ENCODE measurements around the gene DPY30. TPM values are rescaled to one million over a fixed set of nuclear protein-coding genes. Genes with fewer than 3 reads are reported as not detected.
"Not testable (repeated sequence)": the region's sequence is repeated elsewhere in the genome, so short reads cannot be mapped to it uniquely, and the experiment has no call there.

Gene DPY30
- total RNA-seq, 3 donors from 2014 or later: 65.0 to 70.0 (median 66.1) TPM

DNA sequence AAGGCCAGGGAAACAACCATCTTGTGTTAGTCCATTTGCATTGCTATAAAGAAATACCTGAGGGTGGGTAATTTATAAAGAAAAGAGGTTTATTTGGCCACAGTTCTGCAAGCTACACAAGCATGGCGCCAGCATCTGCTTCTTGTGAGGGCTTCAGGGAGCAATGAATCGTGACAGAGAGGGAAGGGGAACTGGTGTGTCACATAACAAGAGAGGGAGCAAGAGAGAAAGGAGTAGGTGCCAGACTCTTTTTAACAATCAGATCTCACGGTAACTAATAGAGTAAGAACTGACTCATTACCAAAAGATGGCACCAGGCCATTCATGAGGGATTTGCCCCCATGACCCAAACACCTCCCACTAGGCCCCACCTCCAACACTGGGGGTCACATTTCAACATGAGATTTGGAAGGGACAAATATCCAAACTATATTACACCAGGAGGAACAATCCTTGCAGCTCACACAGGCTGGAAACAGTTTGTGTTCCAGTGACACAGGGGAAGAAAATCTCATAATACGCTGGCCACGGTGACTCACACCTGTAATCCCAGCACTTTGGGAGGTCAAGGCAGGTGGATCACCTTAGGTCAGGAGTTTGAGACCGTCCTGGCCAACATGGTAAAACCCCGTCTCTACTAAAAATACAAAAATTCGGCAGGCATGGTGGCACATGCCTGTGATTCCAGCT is 5.3 kb downstream of the DPY30 start:
- H3K4me1 Mint-ChIP-seq (ENCODE audit: low read depth): peaks cover 29% of the 10 kb centered on the region
- not testable (repeated sequence) for H3K9me3 Mint-ChIP-seq; H3K27me3 Mint-ChIP-seq (ENCODE audit: low read depth); DNase-seq; H3K4me3 Mint-ChIP-seq; ATAC-seq
- peaks cover 11% of the 10 kb centered on the region for H3K36me3 Mint-ChIP-seq (ENCODE audit: insufficient read depth)

DNA sequence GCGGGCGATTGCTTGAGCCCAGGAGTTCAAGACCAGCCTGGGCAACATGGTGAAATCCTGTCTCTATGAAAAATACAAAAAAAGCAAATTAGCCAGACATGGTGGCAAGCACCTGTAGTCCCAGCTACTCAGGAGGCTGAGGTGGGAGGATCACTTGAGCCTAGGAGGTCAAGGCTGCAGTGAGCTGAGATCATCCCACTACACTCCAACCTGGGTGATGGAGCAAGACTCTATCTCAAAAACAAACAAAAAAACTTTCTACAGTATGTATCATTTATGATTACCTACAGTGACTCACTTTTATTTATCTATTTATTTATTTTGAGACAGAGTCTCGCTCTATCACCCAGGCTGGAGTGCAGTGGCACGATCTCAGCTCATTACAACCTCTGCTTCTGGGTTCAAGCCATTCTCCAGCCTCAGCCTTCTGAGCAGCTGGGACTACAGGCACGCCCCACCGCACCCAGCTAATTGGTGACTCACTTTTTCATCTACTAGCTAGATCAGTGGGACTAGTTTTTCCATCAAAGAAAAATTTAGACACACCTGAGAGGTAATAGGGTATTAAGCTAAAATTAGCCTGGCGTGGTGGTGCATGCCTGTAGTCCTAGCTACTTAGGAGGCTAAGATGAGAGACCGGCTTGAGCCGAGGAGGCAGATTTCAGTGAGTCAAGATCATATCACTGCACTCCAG is 20.7 kb downstream of the DPY30 start:
- ATAC-seq; H3K4me1 Mint-ChIP-seq (ENCODE audit: low read depth); H3K27me3 Mint-ChIP-seq (ENCODE audit: low read depth); DNase-seq; H3K4me3 Mint-ChIP-seq; H3K9me3 Mint-ChIP-seq: not testable (repeated sequence)
- H3K36me3 Mint-ChIP-seq (ENCODE audit: insufficient read depth): peaks cover 19% of the 10 kb centered on the region

- no peak for ATAC-seq
- no peak overlapping the region for H3K4me3 Mint-ChIP-seq
- no peaks in the 10 kb centered on the region for H3K27me3 Mint-ChIP-seq (ENCODE audit: low read depth)
- no peaks in the 10 kb centered on the region for H3K9me3 Mint-ChIP-seq
- peaks cover 25% of the 10 kb centered on the region for H3K4me1 Mint-ChIP-seq (ENCODE audit: low read depth)
- no peak for DNase-seq
- peaks cover 12% of the 10 kb centered on the region for H3K36me3 Mint-ChIP-seq (ENCODE audit: insufficient read depth)
Measured at GRCh38 chr2:32012872-32013271, 26.7 kb downstream of the DPY30 start.

- no peaks in the 10 kb centered on the region for H3K9me3 Mint-ChIP-seq
- ATAC-seq (no peak), DNase-seq (no peak)
- H3K4me1 Mint-ChIP-seq (ENCODE audit: low read depth): peaks cover 34% of the 10 kb centered on the region
- H3K27me3 Mint-ChIP-seq (ENCODE audit: low read depth): no peaks in the 10 kb centered on the region
- H3K36me3 Mint-ChIP-seq (ENCODE audit: insufficient read depth): peaks cover 8% of the 10 kb centered on the region
- H3K4me3 Mint-ChIP-seq: peak overlapping the region; percentile 89
Measured at GRCh38 chr2:32011485-32011960, 28.1 kb downstream of the DPY30 start.

- ATAC-seq (peak; percentile 75 to 78), DNase-seq (peak; percentile 86)
- H3K36me3 Mint-ChIP-seq (ENCODE audit: insufficient read depth): peaks cover 5% of the 10 kb centered on the region
- H3K4me1 Mint-ChIP-seq (ENCODE audit: low read depth): peaks cover 40% of the 10 kb centered on the region
- peak within 1 kb of the TSS; percentile 89 for H3K4me3 Mint-ChIP-seq
- no peaks in the 10 kb centered on the region for H3K9me3 Mint-ChIP-seq
- no peaks in the 10 kb centered on the region for H3K27me3 Mint-ChIP-seq (ENCODE audit: low read depth)
Measured at GRCh38 chr2:32010670-32011484, 28.7 kb downstream of the DPY30 start, which contains the start of gene MEMO1. Gene MEMO1 (minus strand): TSS chr2:32011008. CDS start chr2:32010247, 761 bp downstream.

GRCh38 chr2:32010280-32010669 is 29.3 kb downstream of the DPY30 start:
- peak overlapping the region; percentile 56 for H3K4me3 Mint-ChIP-seq
- peaks cover 11% of the 10 kb centered on the region for H3K36me3 Mint-ChIP-seq (ENCODE audit: insufficient read depth)
- peak; percentile 81 to 82 for ATAC-seq
- not testable (repeated sequence) for H3K9me3 Mint-ChIP-seq; H3K27me3 Mint-ChIP-seq (ENCODE audit: low read depth)
- H3K4me1 Mint-ChIP-seq (ENCODE audit: low read depth): peaks cover 46% of the 10 kb centered on the region
- peak; percentile 57 for DNase-seq

GRCh38 chr2:32009516-32010256 is 29.9 kb downstream of the DPY30 start:
- H3K36me3 Mint-ChIP-seq (ENCODE audit: insufficient read depth): peaks cover 12% of the 10 kb centered on the region
- H3K9me3 Mint-ChIP-seq: no peaks in the 10 kb centered on the region
- H3K27me3 Mint-ChIP-seq (ENCODE audit: low read depth): no peaks in the 10 kb centered on the region

DNA sequence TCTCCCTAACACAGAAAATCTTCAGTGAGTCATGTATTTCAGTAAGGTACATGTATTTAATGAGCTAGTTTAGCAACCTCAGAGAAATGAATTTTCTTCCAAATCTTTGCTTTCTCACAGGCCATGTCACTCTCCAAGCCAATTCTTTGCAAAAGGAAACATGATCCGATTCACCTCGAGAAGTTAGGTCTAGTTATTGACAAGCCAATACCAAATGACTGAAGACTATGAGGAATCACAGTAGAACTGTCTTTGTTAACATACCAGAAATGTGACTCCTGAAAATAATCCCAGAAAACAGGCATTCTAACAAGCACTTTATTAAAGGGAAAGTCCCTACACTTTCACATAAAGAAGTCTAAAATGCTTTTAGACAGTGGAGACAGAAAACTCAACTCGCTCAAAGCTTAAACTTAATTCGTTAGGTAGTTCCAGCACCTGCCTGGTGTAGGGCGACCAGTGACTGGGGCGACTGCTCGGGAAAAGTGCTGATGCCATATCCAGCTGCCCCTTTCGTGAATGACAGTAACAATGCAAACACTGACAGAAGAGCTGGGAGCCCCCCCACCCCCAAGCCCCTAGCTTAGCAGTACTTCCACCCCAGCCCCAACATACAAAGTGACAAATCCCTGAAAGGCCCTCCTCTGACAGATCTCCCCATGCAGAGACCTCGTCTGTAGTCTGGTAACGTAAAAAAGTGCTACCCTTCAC is 30.6 kb downstream of the DPY30 start:
- ATAC-seq (no peak), DNase-seq (no peak)
- H3K36me3 Mint-ChIP-seq (ENCODE audit: insufficient read depth): peaks cover 12% of the 10 kb centered on the region
- H3K4me3 Mint-ChIP-seq: peak overlapping the region; percentile 97
- H3K9me3 Mint-ChIP-seq: no peaks in the 10 kb centered on the region
- peaks cover 56% of the 10 kb centered on the region for H3K4me1 Mint-ChIP-seq (ENCODE audit: low read depth)
- H3K27me3 Mint-ChIP-seq (ENCODE audit: low read depth): no peaks in the 10 kb centered on the region

More at GRCh38 chr2:32009516-32010256, 29.9 kb downstream of the DPY30 start:
- Mint-ChIP-seq H3K4me3 (peak overlapping the region; percentile 97), H3K4me1 (ENCODE audit: low read depth) (peaks cover 52% of the 10 kb centered on the region)
- DNase-seq (peak; percentile 27), ATAC-seq (peak; percentile 11)

- peaks cover 13% of the 10 kb centered on the region for H3K36me3 Mint-ChIP-seq (ENCODE audit: insufficient read depth)
- H3K9me3 Mint-ChIP-seq: no peaks in the 10 kb centered on the region
- H3K27me3 Mint-ChIP-seq (ENCODE audit: low read depth): no peaks in the 10 kb centered on the region
- H3K4me1 Mint-ChIP-seq (ENCODE audit: low read depth): peaks cover 57% of the 10 kb centered on the region
- no peak overlapping the region for H3K4me3 Mint-ChIP-seq
- DNase-seq (no peak), ATAC-seq (no peak)
Measured at GRCh38 chr2:32007121-32007391, 32.5 kb downstream of the DPY30 start.

GRCh38 chr2:32005371-32005976 is 34.1 kb downstream of the DPY30 start:
- ATAC-seq (no peak), DNase-seq (no peak)
- Mint-ChIP-seq H3K9me3 (no peaks in the 10 kb centered on the region), H3K4me3 (no peak overlapping the region), H3K27me3 (ENCODE audit: low read depth) (no peaks in the 10 kb centered on the region), H3K36me3 (ENCODE audit: insufficient read depth) (peaks cover 15% of the 10 kb centered on the region), H3K4me1 (ENCODE audit: low read depth) (peaks cover 54% of the 10 kb centered on the region)

- H3K36me3 Mint-ChIP-seq (ENCODE audit: insufficient read depth): peaks cover 17% of the 10 kb centered on the region
Measured at GRCh38 chr2:32003791-32004190, 35.8 kb downstream of the DPY30 start.

GRCh38 chr2:32002406-32002805 is 37.2 kb downstream of the DPY30 start:
- ATAC-seq: no peak
- DNase-seq: no peak
- Mint-ChIP-seq H3K9me3 (no peaks in the 10 kb centered on the region), H3K36me3 (ENCODE audit: insufficient read depth) (peaks cover 17% of the 10 kb centered on the region), H3K27me3 (ENCODE audit: low read depth) (no peaks in the 10 kb centered on the region), H3K4me1 (ENCODE audit: low read depth) (peaks cover 58% of the 10 kb centered on the region), H3K4me3 (no peak overlapping the region)

More at GRCh38 chr2:32003791-32004190, 35.8 kb downstream of the DPY30 start:
- H3K27me3 Mint-ChIP-seq (ENCODE audit: low read depth): no peaks in the 10 kb centered on the region
- H3K9me3 Mint-ChIP-seq: no peaks in the 10 kb centered on the region
- H3K4me1 Mint-ChIP-seq (ENCODE audit: low read depth): peaks cover 58% of the 10 kb centered on the region
- ATAC-seq: no peak
- DNase-seq: no peak
- no peak overlapping the region for H3K4me3 Mint-ChIP-seq

- H3K27me3 Mint-ChIP-seq (ENCODE audit: low read depth): no peaks in the 10 kb centered on the region
- no peak overlapping the region for H3K4me3 Mint-ChIP-seq
Measured at GRCh38 chr2:31999438-31999837, 40.2 kb downstream of the DPY30 start.

More at GRCh38 chr2:31999438-31999837, 40.2 kb downstream of the DPY30 start:
- H3K9me3 Mint-ChIP-seq: no peaks in the 10 kb centered on the region
- DNase-seq (no peak), ATAC-seq (no peak)
- peaks cover 53% of the 10 kb centered on the region for H3K4me1 Mint-ChIP-seq (ENCODE audit: low read depth)
- peaks cover 8% of the 10 kb centered on the region for H3K36me3 Mint-ChIP-seq (ENCODE audit: insufficient read depth)
